RWPE2 (cell line): ENCODE measurements around the gene KYAT1.

Experiments used
- ATAC-seq: fragments of 200-7000 bp; cut with Tn5 transposase; 3 replicates; pipeline ENCODE4 v1.9.1; 2021; ENCODE audit warnings: low read depth
- DNase-seq: peaks from one replicate; pipeline ENCODE4 v3.0.0-alpha.2; 2020; ENCODE audit warnings: low spot score
- H3K27ac ChIP-seq: fragments of 450-650 bp; 2 replicates; pipeline ENCODE4 v1.5.1; 2017; ENCODE audit warnings: mild to moderate bottlenecking; ENCODE audit not compliant: poor library complexity, severe bottlenecking
- H3K27me3 ChIP-seq: fragments of 250-450 bp; sonication (Bioruptor Pico); 2 replicates; pipeline ENCODE4 v1.5.1; 2021; ENCODE audit warnings: mild to moderate bottlenecking, moderate library complexity; ENCODE audit not compliant: insufficient read depth, poor library complexity, severe bottlenecking
- H3K36me3 ChIP-seq: fragments of 250-450 bp; sonication (Bioruptor Pico); 2 replicates; pipeline ENCODE4 v1.5.1; 2020; ENCODE audit warnings: low read depth, mild to moderate bottlenecking, moderate library complexity
- H3K4me1 ChIP-seq: fragments of 250-450 bp; sonication (Bioruptor Pico); 2 replicates; pipeline ENCODE4 v1.5.1; 2021; ENCODE audit warnings: mild to moderate bottlenecking, moderate library complexity; ENCODE audit not compliant: insufficient read depth, poor library complexity, severe bottlenecking
- H3K4me3 ChIP-seq: fragments of 250-450 bp; sonication (Bioruptor Pico); 2 replicates; pipeline ENCODE4 v1.5.1; 2021; ENCODE audit warnings: mild to moderate bottlenecking, moderate library complexity; ENCODE audit not compliant: severe bottlenecking
- H3K9me3 ChIP-seq: fragments of 250-450 bp; sonication (Bioruptor Pico); 2 replicates; pipeline ENCODE4 v1.5.1; 2021; ENCODE audit warnings: mild to moderate bottlenecking, moderate library complexity; ENCODE audit not compliant: severe bottlenecking
- TF ChIP-seq, protein P1 (sequence below): fragments of 450-650 bp; IDR thresholded peaks from one replicate; pipeline ENCODE4 v1.5.1; 2017; ENCODE audit warnings: mild to moderate bottlenecking, moderate library complexity; ENCODE audit not compliant: poor library complexity, severe bottlenecking

The KYAT1 gene

DNA sequence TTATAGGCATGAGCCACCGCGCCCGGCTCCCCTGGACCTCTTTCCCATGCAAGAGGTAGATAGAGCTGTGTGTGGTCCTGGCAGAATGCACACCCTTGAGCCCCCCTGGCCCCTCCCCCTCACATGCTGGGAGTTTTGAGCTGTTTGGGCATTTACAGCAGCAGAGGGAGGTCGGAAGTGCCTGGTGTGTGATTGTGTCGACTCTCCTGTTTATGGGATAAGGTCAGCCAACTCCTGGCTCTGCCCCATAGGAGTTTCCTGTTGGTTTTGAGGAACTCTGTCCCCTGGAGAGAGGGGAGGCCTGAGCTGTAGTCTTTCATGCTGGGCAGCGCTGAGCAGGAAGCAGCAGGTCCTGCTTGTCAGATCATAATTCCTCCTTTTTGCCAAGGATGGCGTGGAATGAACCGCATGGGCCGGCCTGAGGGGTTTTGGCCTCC, 6.2 kb upstream of the KYAT1 start:
- peak overlapping the region; percentile 91 for H3K27ac ChIP-seq
- ATAC-seq, result no peak
- H3K4me1 ChIP-seq, result peaks cover 57% of the 10 kb centered on the region
- no peaks in the 10 kb centered on the region for H3K9me3 ChIP-seq
- TF ChIP-seq, protein P1, sequence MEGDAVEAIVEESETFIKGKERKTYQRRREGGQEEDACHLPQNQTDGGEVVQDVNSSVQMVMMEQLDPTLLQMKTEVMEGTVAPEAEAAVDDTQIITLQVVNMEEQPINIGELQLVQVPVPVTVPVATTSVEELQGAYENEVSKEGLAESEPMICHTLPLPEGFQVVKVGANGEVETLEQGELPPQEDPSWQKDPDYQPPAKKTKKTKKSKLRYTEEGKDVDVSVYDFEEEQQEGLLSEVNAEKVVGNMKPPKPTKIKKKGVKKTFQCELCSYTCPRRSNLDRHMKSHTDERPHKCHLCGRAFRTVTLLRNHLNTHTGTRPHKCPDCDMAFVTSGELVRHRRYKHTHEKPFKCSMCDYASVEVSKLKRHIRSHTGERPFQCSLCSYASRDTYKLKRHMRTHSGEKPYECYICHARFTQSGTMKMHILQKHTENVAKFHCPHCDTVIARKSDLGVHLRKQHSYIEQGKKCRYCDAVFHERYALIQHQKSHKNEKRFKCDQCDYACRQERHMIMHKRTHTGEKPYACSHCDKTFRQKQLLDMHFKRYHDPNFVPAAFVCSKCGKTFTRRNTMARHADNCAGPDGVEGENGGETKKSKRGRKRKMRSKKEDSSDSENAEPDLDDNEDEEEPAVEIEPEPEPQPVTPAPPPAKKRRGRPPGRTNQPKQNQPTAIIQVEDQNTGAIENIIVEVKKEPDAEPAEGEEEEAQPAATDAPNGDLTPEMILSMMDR, result no peak
- no peaks in the 10 kb centered on the region for H3K27me3 ChIP-seq
- H3K4me3 ChIP-seq, result no peak overlapping the region
- peaks cover 85% of the 10 kb centered on the region for H3K36me3 ChIP-seq
- no peak for DNase-seq

DNA sequence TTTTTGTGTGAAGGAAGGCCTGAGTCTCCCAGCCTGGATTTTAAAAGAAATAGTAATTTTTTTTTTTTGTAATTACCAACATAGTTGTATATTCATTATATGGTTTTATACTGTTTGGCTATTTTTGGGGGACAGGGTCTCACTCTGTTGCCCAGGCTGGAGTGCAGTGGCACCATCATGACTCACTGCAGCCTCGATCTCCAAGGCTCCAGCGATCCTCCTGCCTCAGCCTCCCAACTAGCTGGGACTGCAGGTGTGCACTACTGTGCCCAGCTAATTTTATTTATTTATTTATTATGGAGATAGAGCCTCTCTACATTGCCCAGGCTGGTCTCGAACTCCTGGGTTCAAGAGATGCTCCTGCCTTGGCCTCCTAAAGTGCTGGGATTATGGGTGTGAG, 5.3 kb upstream of the KYAT1 start:
- TF ChIP-seq, protein P1, result no peak
- Histone ChIP-seq H3K4me3 (no peak overlapping the region), H3K4me1 (peaks cover 50% of the 10 kb centered on the region), H3K36me3 (peaks cover 81% of the 10 kb centered on the region), H3K27ac (peak overlapping the region; percentile 91), H3K9me3 (no peaks in the 10 kb centered on the region), H3K27me3 (no peaks in the 10 kb centered on the region)
- ATAC-seq (no peak), DNase-seq (no peak)

DNA sequence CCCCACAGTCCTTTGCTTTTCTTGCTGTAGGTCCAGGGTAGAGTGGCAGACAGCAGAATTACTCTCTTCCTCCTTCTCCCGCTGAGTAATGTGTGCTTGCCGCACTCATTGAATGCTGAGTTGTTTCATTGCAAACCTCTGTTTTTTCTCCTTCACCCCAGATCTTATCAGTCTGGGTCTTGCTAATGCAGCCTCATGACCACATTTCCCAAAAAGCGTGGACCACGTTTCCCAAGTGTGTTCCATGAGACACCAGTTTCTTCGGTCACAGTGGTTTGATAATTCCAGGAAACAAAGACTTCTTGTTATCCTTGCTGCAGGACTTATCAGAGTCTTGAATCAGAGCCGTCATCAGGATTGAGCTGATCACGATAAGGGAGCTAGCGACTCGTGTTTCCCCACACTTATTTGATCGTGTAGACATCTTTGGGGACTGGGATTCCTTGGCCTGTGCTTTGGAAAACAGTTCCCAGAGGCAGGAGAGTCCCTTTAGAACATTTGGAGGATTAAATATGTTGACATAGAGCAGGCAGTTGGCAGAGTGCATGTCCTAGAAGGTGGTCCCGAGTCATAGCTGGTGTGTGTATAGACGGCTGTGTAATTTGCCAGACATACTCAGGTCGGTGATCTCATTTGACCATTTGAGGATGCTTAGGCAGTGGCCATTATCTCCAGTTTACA, 4.6 kb upstream of the KYAT1 start:
- H3K9me3 ChIP-seq, result no peaks in the 10 kb centered on the region
- no peaks in the 10 kb centered on the region for H3K27me3 ChIP-seq
- TF ChIP-seq, protein P1, result no peak
- no peak for DNase-seq
- H3K27ac ChIP-seq, result peak overlapping the region; percentile 91
- peaks cover 74% of the 10 kb centered on the region for H3K36me3 ChIP-seq
- H3K4me3 ChIP-seq, result no peak overlapping the region
- ATAC-seq, result no peak
- peaks cover 43% of the 10 kb centered on the region for H3K4me1 ChIP-seq

DNA sequence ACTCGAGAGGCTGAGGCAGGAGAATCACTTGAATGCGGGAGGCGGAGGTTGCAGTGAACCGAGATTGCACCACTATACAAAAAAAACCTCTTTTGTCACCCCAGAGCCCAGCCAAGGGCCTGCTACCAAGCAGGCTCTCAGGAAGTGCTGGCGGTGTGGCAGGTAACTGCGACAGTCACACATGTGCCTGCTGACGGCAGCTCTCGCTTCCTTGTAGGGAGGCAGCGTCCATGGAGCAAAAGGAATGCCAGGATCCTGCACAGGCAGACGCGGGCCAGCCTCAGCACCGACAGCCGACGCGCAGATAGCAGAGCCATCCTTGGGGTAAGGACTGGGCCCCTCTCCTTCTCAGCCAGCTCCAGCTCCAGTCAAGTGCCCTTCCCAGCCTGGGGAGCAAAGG, 4.0 kb upstream of the KYAT1 start:
- no peak for ATAC-seq

DNA sequence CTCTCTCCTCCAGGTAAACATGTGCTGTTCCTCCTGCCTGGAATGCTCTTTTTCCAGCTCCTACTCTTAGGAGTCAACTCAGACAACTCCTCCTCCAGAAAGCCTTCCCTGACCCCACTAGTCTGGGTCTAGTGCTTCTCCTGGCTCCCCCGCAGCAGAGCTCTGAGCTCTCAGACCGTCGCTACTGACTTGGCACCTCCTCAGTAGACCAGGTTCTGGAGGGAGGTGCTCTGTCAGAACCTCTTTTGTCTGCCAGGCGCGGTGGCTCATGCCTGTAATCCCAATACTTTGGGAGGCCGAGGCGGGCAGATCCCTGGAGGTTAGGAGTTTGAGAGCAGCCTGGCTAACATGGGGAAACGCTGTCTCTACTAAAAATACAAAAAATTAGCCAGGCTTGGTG, 3.6 kb upstream of the KYAT1 start:
- DNase-seq, result no peak
- peak overlapping the region; percentile 91 for H3K27ac ChIP-seq
- H3K36me3 ChIP-seq, result peaks cover 68% of the 10 kb centered on the region
- no peak for ATAC-seq
- no peak overlapping the region for H3K4me3 ChIP-seq
- H3K4me1 ChIP-seq, result peaks cover 35% of the 10 kb centered on the region
- H3K9me3 ChIP-seq, result no peaks in the 10 kb centered on the region
- TF ChIP-seq, protein P1, result no peak
- no peaks in the 10 kb centered on the region for H3K27me3 ChIP-seq

More for the DNA sequence above, 4.0 kb upstream of the KYAT1 start:
- no peaks in the 10 kb centered on the region for H3K27me3 ChIP-seq
- H3K9me3 ChIP-seq, result no peaks in the 10 kb centered on the region
- H3K4me3 ChIP-seq, result no peak overlapping the region
- peak overlapping the region; percentile 91 for H3K27ac ChIP-seq
- H3K36me3 ChIP-seq, result peaks cover 68% of the 10 kb centered on the region
- TF ChIP-seq, protein P1, result no peak
- peaks cover 38% of the 10 kb centered on the region for H3K4me1 ChIP-seq
- no peak for DNase-seq
